Left renal cortex interstitium (tissue), 4 donors: ENCODE data around the gene RBM5. TPM values are rescaled to one million over a fixed set of nuclear protein-coding genes. Genes with fewer than 3 reads are reported as not detected.

Experiments used
- DNase-seq, 4 donors: peaks; one replicate each; pipeline ENCODE4 v3.0.0-alpha.2; 2013; ENCODE audit warnings: low read depth in 4 of 4, low spot score in 2 of 4, missing footprints in 1 of 4
- polyA plus RNA-seq, 4 donors: library from polyadenylated mRNA; unstranded; fragments of 120-200 nt; gene quantifications; one replicate each; pipeline ENCODE4 v1.2.1, GENCODE V29; 2013; ENCODE audit not compliant: insufficient read length in 4 of 4

RBM5 gene
- polyA plus RNA-seq, 4 donors: 202 to 421 (median 311) TPM

DNA sequence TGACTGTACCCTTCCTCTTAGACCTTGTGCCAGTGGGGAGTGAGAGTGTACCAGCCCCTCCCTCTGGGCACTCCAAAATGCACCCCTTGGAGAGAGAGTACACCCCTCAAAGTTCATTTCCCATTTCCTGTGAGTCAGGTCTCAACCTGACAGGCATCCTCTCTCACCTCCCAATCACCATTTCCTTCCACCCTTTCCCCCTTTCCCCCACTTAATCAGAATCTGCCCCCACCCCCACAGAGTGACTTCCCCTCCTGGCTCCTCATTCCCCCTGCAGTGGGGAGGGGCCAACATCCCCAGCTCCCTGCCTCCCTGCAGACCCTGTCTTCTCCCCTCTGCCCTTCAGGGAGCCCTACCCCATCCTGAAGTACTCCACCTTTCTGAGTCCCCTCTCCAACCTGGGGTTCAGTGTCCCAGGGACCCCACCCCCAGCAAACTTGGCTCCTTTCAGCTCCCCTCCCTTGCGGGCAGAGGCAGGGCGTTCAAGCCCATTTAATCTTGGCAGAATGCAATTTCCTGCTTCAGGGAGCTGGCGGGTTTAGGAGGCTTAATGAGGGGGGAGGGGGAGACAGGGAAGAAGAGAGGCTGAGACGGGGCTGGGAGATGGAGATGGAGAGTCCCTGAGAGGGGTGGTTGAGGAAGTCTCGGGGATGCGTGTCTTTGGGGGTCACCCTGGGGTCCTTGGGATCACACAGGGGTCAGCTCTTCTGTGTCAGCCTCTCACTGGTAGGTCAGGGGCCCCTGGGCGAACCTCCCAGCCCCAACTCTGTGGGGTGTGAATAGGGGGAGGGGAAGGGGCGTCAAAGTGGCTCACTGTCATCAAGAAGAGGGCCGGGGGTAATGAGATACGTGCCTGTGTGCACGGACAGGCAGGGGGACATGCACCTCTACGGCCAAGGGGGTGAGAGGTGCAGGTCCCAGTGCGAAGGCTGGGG lies 49.8 kb downstream of the RBM5 start:
- peak in 1 of 4 donors; percentile 75 for DNase-seq

DNA sequence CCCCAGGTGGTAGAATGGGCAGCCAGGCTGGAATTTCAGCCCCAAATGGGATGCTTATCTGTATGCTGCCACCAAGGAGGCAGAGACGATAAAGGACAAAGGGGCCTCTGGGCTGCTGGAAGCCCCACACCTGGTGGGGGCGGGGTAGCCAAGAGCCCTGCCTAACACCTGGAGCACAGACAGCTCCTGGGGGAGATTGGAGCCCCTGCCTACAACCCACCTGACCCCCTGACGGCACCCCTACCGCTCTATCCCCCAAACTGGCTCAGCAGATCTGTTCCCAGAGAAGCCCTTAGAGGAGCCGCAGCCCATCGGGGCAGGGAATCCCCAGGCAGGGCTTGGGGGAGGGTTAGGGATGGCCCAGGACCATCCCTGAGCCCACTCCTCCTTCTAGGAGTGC lies 50.6 kb downstream of the RBM5 start:
- DNase-seq: no peak

DNA sequence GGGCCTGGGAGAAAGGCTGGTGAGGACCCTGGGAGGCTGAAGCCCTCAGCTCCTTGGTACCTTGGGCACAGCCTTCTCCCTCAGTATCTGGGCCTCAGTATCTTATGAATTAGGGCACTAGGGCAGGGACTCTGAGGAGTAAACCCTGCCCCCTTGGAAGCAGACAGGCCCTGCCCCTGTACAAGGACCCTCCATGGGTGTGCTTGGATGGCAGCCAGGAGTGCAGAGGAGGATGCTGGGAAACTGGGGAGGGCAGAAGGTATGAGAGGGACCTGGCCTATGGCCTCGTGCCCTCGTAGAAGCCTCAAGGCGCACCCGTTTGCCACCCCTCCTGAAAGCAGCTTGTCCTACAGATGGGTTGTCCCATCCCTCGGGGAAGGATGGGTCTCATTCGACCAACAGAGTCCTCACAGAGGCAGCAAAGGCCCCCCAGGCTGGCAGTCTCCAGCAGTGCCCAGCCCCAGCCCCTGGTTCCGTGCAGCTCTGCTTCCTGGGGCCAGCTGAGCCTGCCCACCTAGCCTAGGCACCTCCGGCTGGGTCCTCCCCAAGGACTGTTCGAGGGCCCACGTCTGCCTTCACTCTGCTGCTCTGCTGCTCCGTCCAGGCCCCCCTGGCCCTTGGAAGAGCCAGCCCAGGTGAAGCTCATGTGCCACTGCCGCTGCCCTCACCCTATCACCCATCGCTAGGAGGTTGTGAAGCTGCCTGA lies 51.2 kb downstream of the RBM5 start:
- no peak for DNase-seq

DNA sequence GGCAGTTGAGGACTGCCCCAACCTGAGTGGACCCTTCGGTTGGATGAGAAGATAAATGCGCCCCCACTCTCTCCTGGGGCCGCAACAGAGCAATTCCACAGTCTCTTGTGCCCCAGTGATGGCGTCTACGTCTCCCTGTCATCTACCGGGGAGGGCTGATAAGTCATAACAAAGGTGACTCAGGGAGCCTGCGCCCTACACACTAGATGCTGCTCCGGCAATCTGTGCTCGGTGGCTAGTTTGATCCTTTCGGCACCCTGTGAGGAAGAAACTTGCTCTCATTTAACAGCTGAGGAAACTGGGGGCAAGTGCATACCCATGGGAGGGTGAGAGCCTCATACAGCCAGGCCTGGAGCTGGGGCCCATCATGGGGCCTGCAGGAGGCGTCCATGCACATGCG lies 52.3 kb downstream of the RBM5 start:
- no peak for DNase-seq

GRCh38 chr3:50146316-50146901 lies 57.7 kb downstream of the RBM5 start:
- DNase-seq: no peak

DNA sequence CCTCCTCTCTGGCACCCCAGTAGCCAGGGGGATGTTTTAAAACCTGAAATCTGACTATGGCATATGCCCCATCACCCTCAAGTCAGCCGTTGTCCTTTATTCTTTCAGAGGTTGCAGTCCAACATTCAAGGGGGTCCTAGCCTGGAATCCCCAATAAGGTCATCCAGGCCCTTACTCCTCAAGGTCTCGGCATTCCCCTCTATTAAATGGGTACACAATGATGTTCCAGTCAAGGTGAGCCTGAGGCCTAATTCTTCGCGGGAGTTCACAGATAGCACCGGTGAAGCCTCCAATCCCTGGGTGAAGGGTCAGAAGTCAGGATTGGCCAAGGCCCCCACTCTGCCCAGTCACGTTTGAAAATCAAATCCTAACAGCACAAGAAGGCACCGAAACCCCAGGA lies 58.3 kb downstream of the RBM5 start:
- no peak for DNase-seq

GRCh38 chr3:50147447-50147846 lies 58.7 kb downstream of the RBM5 start:
- no peak for DNase-seq

- no peak for DNase-seq
These were observed 59.1 kb downstream of the RBM5 start for GRCh38 chr3:50147861-50148260.

DNA sequence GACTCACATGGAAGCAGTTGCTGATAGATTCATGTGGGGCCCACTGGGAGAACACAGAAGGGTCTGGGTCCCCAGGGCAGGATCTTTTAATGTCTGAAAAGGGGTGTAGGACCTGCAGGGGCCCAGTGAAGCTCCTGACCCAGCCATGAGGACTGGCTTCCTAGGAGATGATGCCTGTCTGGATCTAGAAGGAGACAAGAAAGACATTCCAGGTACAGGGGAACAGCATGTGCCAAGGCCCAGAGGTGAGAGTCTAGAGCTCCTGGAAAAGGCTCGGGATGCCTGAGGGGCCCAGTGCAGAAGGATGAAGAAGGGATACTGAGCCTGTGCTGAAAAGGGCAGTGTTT lies 61.7 kb downstream of the RBM5 start:
- no peak for DNase-seq

GRCh38 chr3:50150863-50151686 lies 62.4 kb downstream of the RBM5 start:
- DNase-seq: peak in 1 of 4 donors; percentile 85

GRCh38 chr3:50151728-50152127 lies 63.0 kb downstream of the RBM5 start:
- DNase-seq: no peak

DNA sequence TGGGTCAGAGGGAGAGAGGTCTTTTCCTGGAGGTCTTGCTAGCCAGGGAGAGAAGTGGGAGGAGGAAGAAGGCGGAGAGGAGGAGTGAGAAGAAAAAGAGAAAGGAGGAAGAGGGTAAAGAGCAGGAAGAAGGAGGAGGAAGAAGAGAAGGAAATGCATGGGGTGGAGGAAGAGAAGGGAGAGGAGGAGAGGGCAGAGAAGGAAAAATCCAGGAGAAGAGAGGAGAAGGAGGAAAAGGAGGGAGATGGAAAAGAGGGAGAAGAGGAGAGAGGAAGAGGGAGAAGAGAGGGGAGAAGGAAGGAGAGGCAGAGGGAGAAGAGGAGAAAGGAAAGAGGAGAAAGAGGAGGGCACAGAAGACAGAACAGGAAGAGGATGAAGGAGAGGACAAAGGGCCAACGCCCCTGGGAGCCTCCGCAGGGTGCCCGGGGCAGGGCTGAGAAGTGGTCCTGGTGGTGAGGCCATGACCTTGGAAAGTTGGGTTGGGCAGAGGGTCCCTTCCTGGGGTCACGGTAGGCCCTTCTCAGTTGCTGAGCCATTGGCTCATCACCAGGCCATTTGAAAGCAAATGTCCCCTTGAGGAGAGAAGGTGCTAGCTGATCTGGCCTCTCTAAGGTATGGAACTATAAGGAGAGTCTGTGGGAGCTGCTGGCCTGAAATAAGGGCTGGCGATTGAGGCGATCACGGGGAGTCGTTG lies 65.2 kb downstream of the RBM5 start:
- DNase-seq: no peak

DNA sequence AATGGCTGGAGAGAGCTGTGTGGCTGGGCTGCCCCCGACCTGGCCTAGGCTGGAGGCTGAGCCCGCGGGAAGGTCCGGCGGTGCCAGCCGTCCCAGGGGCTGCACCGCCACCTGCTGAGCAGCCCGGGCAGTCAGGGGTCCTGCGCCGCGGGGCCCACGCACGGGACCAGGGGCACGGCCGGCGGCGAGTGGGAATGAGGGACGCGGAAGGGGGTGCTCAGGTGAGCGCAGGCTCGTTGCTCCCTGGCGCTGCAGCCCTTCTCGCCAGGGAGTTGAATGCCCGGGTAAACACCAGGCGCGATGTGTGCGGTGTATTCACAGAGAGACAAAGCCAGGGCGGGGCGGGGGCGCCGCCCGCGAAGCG lies 65.7 kb downstream of the RBM5 start:
- DNase-seq: no peak

GRCh38 chr3:50154840-50155490 lies 66.2 kb downstream of the RBM5 start, which contains the start of gene SEMA3F:
SEMA3F (plus strand) TSS chr3:50155324; CDS start chr3:50159623, 4,299 bp downstream.
- peak in 1 of 4 donors; percentile 58 for DNase-seq

GRCh38 chr3:50155491-50155878 lies 66.8 kb downstream of the RBM5 start:
- DNase-seq: no peak

DNA sequence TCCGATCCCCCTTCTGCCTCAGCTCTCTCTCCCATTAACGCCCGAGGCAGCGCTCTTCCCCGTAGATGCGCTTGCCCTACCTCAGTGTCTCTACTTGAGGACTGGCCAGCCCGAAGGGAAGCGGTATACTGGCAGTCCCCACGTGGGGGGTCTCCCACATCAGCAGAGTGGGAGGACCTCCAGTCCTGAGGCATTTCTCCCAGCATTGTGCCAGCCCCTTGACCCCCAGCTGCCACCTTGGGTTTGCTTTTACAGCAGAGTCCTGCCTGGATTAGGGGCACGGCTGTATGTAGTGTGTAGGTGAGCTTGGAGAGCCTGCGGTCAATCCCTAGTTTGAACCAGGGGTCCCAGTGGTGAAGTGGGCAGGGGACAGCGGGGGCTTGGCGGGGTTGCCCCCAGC lies 67.2 kb downstream of the RBM5 start:
- no peak for DNase-seq

- no peak for DNase-seq
These were observed 68.1 kb downstream of the RBM5 start for GRCh38 chr3:50156549-50157493.

DNA sequence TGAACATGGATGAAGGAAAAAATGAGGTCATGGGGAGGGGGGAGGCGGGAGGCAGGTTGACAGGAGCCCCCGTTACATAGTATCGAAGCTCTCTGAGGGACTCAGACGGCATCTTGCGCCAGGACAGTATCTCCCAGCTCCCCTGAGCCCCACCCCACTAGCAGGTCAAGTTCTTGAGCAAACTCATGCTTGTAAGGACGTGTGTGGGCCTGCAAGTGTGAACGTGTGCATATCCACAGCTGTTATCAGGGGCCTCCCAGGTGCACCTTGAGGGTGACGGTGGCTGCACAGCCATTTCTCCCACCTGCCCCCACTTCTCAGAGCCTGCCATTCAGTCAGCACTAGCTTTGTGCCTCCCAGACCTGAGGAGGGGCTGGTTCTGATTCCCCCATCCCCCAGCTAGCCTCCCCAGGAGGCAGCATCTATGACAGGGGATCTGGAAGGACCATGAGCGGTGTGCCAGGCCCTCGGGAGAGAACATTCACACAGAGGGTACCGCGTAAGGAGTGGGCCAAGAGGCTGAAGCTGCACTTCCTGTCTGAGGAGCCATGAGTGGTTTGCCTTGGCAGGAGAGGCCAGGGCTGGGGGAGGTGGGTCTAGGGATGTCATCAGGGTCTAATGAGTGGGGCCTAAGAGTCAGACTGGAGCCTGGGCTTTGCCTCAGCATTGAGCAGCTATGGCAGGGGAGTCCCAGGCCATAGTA lies 69.3 kb downstream of the RBM5 start:
- DNase-seq: no peak
